Stimulated activated CD4-positive, alpha-beta T cell treated with anti-CD3 and anti-CD28 coated beads, Interleukin-12 subunit alpha, Interleukin-12 subunit beta, amount 100 ng/mL, for 4 hours (primary cell): Measurements from ENCODE around the gene JOSD2.

ENCODE experiments used
- DNase-seq: peaks from one replicate; pipeline ENCODE4 v3.0.0-alpha.2; 2020

JOSD2 gene

GRCh38 chr19:50492303-50493052, 18.5 kb downstream of the JOSD2 start:
- peak; percentile 34 for DNase-seq

GRCh38 chr19:50490991-50491472, 20.0 kb downstream of the JOSD2 start:
- no peak for DNase-seq

GRCh38 chr19:50490411-50490811, 20.6 kb downstream of the JOSD2 start:
- DNase-seq: no peak

GRCh38 chr19:50489461-50490011, 21.5 kb downstream of the JOSD2 start:
- no peak for DNase-seq

GRCh38 chr19:50488389-50489194, 22.4 kb downstream of the JOSD2 start:
- DNase-seq: no peak

- DNase-seq: peak; percentile 48
These were observed 24.0 kb downstream of the JOSD2 start for GRCh38 chr19:50486823-50487515.

GRCh38 chr19:50485284-50485955, 25.6 kb downstream of the JOSD2 start:
- DNase-seq: no peak

- no peak for DNase-seq
These were observed 28.1 kb downstream of the JOSD2 start for GRCh38 chr19:50482916-50483315.

- DNase-seq: no peak
These were observed 28.6 kb downstream of the JOSD2 start for GRCh38 chr19:50482271-50482855.

- no peak for DNase-seq
These were observed 29.4 kb downstream of the JOSD2 start for GRCh38 chr19:50481351-50482149.

GRCh38 chr19:50480281-50481111, 30.5 kb downstream of the JOSD2 start:
- no peak for DNase-seq

- no peak for DNase-seq
These were observed 31.2 kb downstream of the JOSD2 start for GRCh38 chr19:50479761-50480251.

- DNase-seq: no peak
These were observed 31.9 kb downstream of the JOSD2 start for GRCh38 chr19:50478901-50479715.

- no peak for DNase-seq
These were observed 33.1 kb downstream of the JOSD2 start for GRCh38 chr19:50477751-50478515.

- DNase-seq: no peak
These were observed 34.1 kb downstream of the JOSD2 start for GRCh38 chr19:50476907-50477238.

GRCh38 chr19:50476224-50476906, 34.6 kb downstream of the JOSD2 start, which contains the start of the genes EMC10 and GARIN5A:
Gene EMC10 (plus strand): TSS chr19:50476507. CDS start chr19:50476545, 38 bp downstream.
Gene GARIN5A (minus strand): TSS chr19:50476848. CDS start chr19:50476388, 460 bp downstream.
- peak; percentile 89 for DNase-seq

GRCh38 chr19:50475736-50476223, 35.2 kb downstream of the JOSD2 start:
- no peak for DNase-seq
